Fibroblast of lung (primary cell): ENCODE measurements around the gene SLC43A3.
"Not testable (repeated sequence)": the region's sequence is repeated elsewhere in the genome, so short reads cannot be mapped to it uniquely, and the experiment has no call there.

Experiments used
- EZH2 ChIP-seq: IDR thresholded peaks from 2 replicates; pipeline ENCODE4 v1.5.1; 2012; ENCODE audit warnings: low read length, control low read depth, mild to moderate bottlenecking; ENCODE audit errors: missing control alignments
- TF ChIP-seq, protein P1 (sequence below), 2 donors: IDR thresholded peaks in 1 of 2; conservative IDR thresholded peaks in 1 of 2; 1 replicate in 1 of 2; 2 replicates in 1 of 2; pipeline ENCODE4 v1.5.1; 2011 to 2012; ENCODE audit warnings: low read length in 2 of 2, control low read depth in 1 of 2, inconsistent platforms in 1 of 2, low read depth in 1 of 2, mild to moderate bottlenecking in 1 of 2

DNA sequence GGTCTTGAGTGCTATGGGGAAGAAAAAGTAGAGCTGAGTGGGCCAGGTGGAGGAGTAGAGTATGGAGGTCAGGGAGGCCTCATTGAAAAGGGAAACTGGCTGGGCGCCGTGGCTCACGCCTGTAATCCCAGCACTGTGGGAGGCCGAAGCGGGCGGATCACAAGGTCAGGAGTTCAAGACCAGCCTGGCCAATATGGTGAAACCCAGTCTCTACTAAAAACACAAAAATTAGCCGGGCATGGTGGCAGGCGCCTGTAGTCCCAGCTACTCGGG lies 18.1 kb upstream of the SLC43A3 start:
- TF ChIP-seq EZH2 = not testable (repeated sequence)
- TF ChIP-seq, protein P1, sequence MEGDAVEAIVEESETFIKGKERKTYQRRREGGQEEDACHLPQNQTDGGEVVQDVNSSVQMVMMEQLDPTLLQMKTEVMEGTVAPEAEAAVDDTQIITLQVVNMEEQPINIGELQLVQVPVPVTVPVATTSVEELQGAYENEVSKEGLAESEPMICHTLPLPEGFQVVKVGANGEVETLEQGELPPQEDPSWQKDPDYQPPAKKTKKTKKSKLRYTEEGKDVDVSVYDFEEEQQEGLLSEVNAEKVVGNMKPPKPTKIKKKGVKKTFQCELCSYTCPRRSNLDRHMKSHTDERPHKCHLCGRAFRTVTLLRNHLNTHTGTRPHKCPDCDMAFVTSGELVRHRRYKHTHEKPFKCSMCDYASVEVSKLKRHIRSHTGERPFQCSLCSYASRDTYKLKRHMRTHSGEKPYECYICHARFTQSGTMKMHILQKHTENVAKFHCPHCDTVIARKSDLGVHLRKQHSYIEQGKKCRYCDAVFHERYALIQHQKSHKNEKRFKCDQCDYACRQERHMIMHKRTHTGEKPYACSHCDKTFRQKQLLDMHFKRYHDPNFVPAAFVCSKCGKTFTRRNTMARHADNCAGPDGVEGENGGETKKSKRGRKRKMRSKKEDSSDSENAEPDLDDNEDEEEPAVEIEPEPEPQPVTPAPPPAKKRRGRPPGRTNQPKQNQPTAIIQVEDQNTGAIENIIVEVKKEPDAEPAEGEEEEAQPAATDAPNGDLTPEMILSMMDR (conservative IDR thresholded peaks at IDR 0.05 in 1 of 2, IDR thresholded peaks at IDR 0.05 in 1 of 2; ENCODE audit: low read depth in 1 of 2, low read length in 2 of 2) = not testable (repeated sequence)
